ENCODE measurements around the gene SMYD5.

The SMYD5 gene

GRCh38 chr2:73208258-73208657, 5.8 kb upstream of the SMYD5 start:
- no peak for DNase-seq

- no peak for DNase-seq
Observed at GRCh38 chr2:73210019-73210418, 4.0 kb upstream of the SMYD5 start.

GRCh38 chr2:73210696-73211095, 3.3 kb upstream of the SMYD5 start:
- DNase-seq: no peak

- DNase-seq: no peak
Observed at GRCh38 chr2:73212098-73212447, 2.0 kb upstream of the SMYD5 start.

- DNase-seq: peak; percentile 56
Observed at GRCh38 chr2:73212448-73213176, 1.4 kb upstream of the SMYD5 start.

GRCh38 chr2:73215254-73215653, 1.2 kb downstream of the SMYD5 start:
- DNase-seq: no peak

- DNase-seq: no peak
Observed at GRCh38 chr2:73217160-73217559, 3.1 kb downstream of the SMYD5 start.

GRCh38 chr2:73217826-73218225, 3.8 kb downstream of the SMYD5 start:
- no peak for DNase-seq

- no peak for DNase-seq
Observed at GRCh38 chr2:73218298-73218697, 4.3 kb downstream of the SMYD5 start.

- no peak for DNase-seq
Observed at GRCh38 chr2:73223821-73224220, 9.8 kb downstream of the SMYD5 start.

- no peak for DNase-seq
Observed at GRCh38 chr2:73225513-73226360, 11.7 kb downstream of the SMYD5 start.

GRCh38 chr2:73227086-73227485, 13.0 kb downstream of the SMYD5 start:
- DNase-seq: no peak

GRCh38 chr2:73228631-73229030, 14.6 kb downstream of the SMYD5 start:
- no peak for DNase-seq

- no peak for DNase-seq
Observed at GRCh38 chr2:73232403-73233153, 18.5 kb downstream of the SMYD5 start.

GRCh38 chr2:73233154-73233931, 19.3 kb downstream of the SMYD5 start, which contains the start of gene PRADC1:
TSS of gene PRADC1 (minus strand) at chr2:73233239. CDS start at chr2:73233160, 79 bp downstream.
- peak; percentile 99 for DNase-seq

- DNase-seq: peak; percentile 92
Observed at GRCh38 chr2:73233932-73234832, 20.1 kb downstream of the SMYD5 start, which contains the start of gene CCT7. TSS of gene CCT7 (plus strand) at chr2:73234308. CDS start at chr2:73234379, 71 bp downstream.

GRCh38 chr2:73235315-73236028, 21.4 kb downstream of the SMYD5 start:
- no peak for DNase-seq

GRCh38 chr2:73237168-73237567, 23.1 kb downstream of the SMYD5 start:
- no peak for DNase-seq

GRCh38 chr2:73238149-73238548, 24.1 kb downstream of the SMYD5 start:
- no peak for DNase-seq

- no peak for DNase-seq
Observed at GRCh38 chr2:73238976-73239375, 24.9 kb downstream of the SMYD5 start.

GRCh38 chr2:73239776-73240175, 25.7 kb downstream of the SMYD5 start:
- DNase-seq: no peak
